ENCODE results near the gene TSPAN18. TPM values are rescaled to one million over a fixed set of nuclear protein-coding genes. Genes with fewer than 3 reads are reported as not detected.

The TSPAN18 gene
- polyA plus RNA-seq, 1 of the 3 experiments (the other 2 are of a cell fraction), result 0.72 TPM

DNA sequence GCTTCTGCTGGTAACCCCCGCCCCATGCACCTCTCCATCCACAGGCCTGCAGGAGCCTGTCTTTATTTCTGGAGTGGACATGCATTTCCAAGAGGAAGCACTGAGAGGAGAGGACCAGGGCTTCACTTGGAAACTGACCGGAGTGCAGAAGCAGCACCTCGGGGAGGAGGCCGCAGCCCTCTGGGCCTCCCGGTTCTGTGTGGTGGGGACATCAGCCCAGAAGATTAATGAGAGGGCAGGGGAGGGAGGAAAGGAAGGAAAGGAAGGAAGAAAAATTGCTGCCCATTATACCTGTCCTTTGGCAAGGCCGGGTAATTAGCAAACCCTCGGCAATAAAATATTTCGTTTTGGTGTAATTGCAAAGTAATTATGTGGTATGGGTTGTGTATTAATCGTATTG is 126.9 kb downstream of the TSPAN18 start:
- Histone ChIP-seq H3K79me2 (ENCODE audit: insufficient read depth) (no peaks in the 10 kb centered on the region), H3K9me2 (no peaks in the 10 kb centered on the region), H3K36me3 (replicated peaks in 1 of 2; ENCODE audit: control insufficient read depth in 1 of 2, insufficient read depth in 2 of 2, low read length in 1 of 2) (no peaks in the 10 kb centered on the region), H3K27ac (ENCODE audit: low read depth in 2 of 2, low read length in 1 of 2) (no peak overlapping the region; a peak in 1 of 4 replicates), H4K20me1 (ENCODE audit: insufficient read depth) (no peaks in the 10 kb centered on the region), H3K4me3 (ENCODE audit: low read depth in 2 of 2, low read length in 1 of 2) (no peak overlapping the region), H3F3A (replicated peaks; ENCODE audit: insufficient read depth) (peaks cover 5% of the 10 kb centered on the region), H3K27me3 (ENCODE audit: insufficient read depth) (no peaks in the 10 kb centered on the region), H2AFZ (ENCODE audit: low read depth) (no peak overlapping the region), H3K9ac (no peak overlapping the region), H3K4me2 (no peak overlapping the region), H3K4me1 (ENCODE audit: control insufficient read depth in 1 of 2, insufficient read depth in 2 of 2, low read depth in 1 of 2, low read length in 1 of 2) (peaks cover 5 to 41% of the 10 kb centered on the region in 2 experiments; a peak in 2 of 4 replicates), H3K9me3 (no peaks in the 10 kb centered on the region)
- POLR2A ChIA-PET, result no interaction called here
- CTCF ChIA-PET, result no interaction called here
- no peak for DNase-seq
- TF ChIP-seq CHD2 (IDR thresholded peaks at IDR 0.05; ENCODE audit: low read length, partially characterized antibody) (no peak), USF2 (IDR thresholded peaks at IDR 0.05; ENCODE audit: borderline replicate concordance, low read depth, low read length) (no peak), FOXJ3 (CRISPR knock-in tag; IDR thresholded peaks at IDR 0.05) (no peak), TCF12 (IDR thresholded peaks at IDR 0.05) (no peak), ELF1 (IDR thresholded peaks at IDR 0.05) (no peak), YY1 (IDR thresholded peaks at IDR 0.05; ENCODE audit: low read depth) (no peak), GABPA (IDR thresholded peaks at IDR 0.05; ENCODE audit: low read depth) (no peak), MAX (IDR thresholded peaks at IDR 0.05; ENCODE audit: low read depth) (no peak), NFIC (IDR thresholded peaks at IDR 0.05; ENCODE audit: borderline replicate concordance) (no peak), RXRA (IDR thresholded peaks at IDR 0.05; ENCODE audit: borderline replicate concordance, low read depth) (no peak), MEF2A (IDR thresholded peaks at IDR 0.05; ENCODE audit: borderline replicate concordance, low read depth) (no peak), REST (IDR thresholded peaks at IDR 0.05; ENCODE audit: low read depth, low read length) (no peak), RFX5 (IDR thresholded peaks at IDR 0.05; ENCODE audit: low read length) (no peak), TAF1 (IDR thresholded peaks at IDR 0.05; ENCODE audit: borderline replicate concordance, low read depth, low read length) (no peak), EZH2phosphoT487 (IDR thresholded peaks at IDR 0.05; ENCODE audit: borderline replicate concordance, low read depth) (no peak), SIN3A (IDR thresholded peaks at IDR 0.05; ENCODE audit: borderline replicate concordance, low read depth, low read length) (no peak), MXI1 (IDR thresholded peaks at IDR 0.05; ENCODE audit: low read depth, low read length) (no peak), RAD21 (IDR thresholded peaks at IDR 0.05; ENCODE audit: low read length) (no peak), CTCF (IDR thresholded peaks at IDR 0.05) (no peak)
- TF ChIP-seq, protein P1, sequence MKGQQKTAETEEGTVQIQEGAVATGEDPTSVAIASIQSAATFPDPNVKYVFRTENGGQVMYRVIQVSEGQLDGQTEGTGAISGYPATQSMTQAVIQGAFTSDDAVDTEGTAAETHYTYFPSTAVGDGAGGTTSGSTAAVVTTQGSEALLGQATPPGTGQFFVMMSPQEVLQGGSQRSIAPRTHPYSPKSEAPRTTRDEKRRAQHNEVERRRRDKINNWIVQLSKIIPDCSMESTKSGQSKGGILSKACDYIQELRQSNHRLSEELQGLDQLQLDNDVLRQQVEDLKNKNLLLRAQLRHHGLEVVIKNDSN (IDR thresholded peaks at IDR 0.05; ENCODE audit: borderline replicate concordance, low read depth), result no peak
- WGBS (ENCODE audit: low lambda C conversion rate), result 87% methylated on average over 9 of the region's 9 CpGs
